HepG2 (cell line): ENCODE measurements around the gene IQCH.

ENCODE experiments used
- ATF7 ChIP-seq, 2 experiments: fragments of 450-650 bp in 1 of 2; sonication (generic) in 1 of 2; formaldehyde crosslinking in 1 of 2; IDR thresholded peaks; 2 replicates each; pipeline versions ENCODE4 v1.4.0 to v1.6.1; 2016 to 2020; ENCODE audit warnings: antibody characterized with exemption in 1 of 2, mild to moderate bottlenecking in 1 of 2, missing genetic modification reagents in 1 of 2
- HCFC1 ChIP-seq: fragments of 150-350 bp; IDR thresholded peaks from 2 replicates; pipeline ENCODE4 v1.6.1; 2014; ENCODE audit warnings: low read depth, low read length
- SRF ChIP-seq: IDR thresholded peaks from 2 replicates; pipeline ENCODE4 v1.6.1; 2011; ENCODE audit warnings: mild to moderate bottlenecking, low read depth, low read length, moderate library complexity
- STAG1 ChIP-seq: sonication (generic); formaldehyde crosslinking; IDR thresholded peaks from 2 replicates; pipeline ENCODE4 v1.4.0; 2020; ENCODE audit warnings: missing genetic modification reagents
- ZNF549 ChIP-seq: sonication (generic); formaldehyde crosslinking; IDR thresholded peaks from 2 replicates; pipeline ENCODE4 v1.5.0; 2020; ENCODE audit warnings: missing genetic modification reagents

- TF ChIP-seq STAG1: no peak
- TF ChIP-seq ZNF549 (CRISPR knock-in tag): no peak
- no peak for TF ChIP-seq ATF7 (IDR thresholded peaks at IDR 0.05)
- no peak for TF ChIP-seq ATF7 (CRISPR knock-in tag; IDR thresholded peaks at IDR 0.05)
- TF ChIP-seq HCFC1: no peak
- TF ChIP-seq SRF: no peak
Measured at GRCh38 chr15:67505675-67506572, 251.3 kb downstream of the IQCH start.
